Transverse colon (tissue), 3 donors: ENCODE data around the gene KRTAP12-2.

ENCODE experiments used
- CTCF ChIP-seq, 5 experiments: fragments of 200-600 bp in 3 of 5; fragments of 450-650 bp in 2 of 5; sonication (generic) in 3 of 5; IDR thresholded peaks; 1 replicate in 2 of 5; 2 replicates in 3 of 5; pipeline ENCODE4 v1.5.1; 2016 to 2017; ENCODE audit warnings: antibody characterized with exemption in 5 of 5, inconsistent platforms in 3 of 5, mild to moderate bottlenecking in 2 of 5, moderate library complexity in 1 of 5
- POLR2A ChIP-seq: fragments of 450-650 bp; IDR thresholded peaks from one replicate; pipeline ENCODE4 v1.6.1; 2016; ENCODE audit warnings: antibody characterized with exemption, mild to moderate bottlenecking, moderate library complexity

DNA sequence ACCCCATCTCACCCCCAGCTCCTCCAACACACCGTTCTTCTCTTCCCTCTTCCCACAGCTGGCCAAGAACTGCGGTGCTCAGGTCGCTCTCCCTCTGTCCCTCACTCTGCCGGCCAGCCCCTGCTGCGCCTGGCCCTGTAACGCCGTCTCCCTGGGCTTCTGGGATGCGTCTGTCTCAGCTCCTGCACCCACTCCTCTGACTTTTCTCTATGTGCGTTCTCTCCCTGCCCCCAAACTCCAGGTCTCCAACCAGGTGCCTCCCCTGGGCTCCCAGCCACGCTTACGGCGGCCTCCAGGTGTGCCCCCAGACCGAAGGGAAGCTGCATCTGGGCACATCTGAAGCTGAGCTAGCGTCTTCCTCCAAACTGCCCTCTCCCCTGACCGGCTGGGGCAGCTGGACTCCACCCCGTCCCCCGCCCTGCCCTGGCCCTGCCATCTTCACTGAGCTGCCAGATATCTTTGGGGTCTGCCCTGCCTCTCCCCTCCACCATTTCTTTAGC lies 32.8 kb upstream of the KRTAP12-2 start:
- TF ChIP-seq CTCF (IDR thresholded peaks at IDR 0.05), result no peak
- no peak for TF ChIP-seq POLR2A
